HepG2 (cell line): ENCODE results near the gene CCDC70. TPM values are rescaled to one million over a fixed set of nuclear protein-coding genes. Genes with fewer than 3 reads are reported as not detected.

Experiments used
- ATAC-seq: fragments of 200-7000 bp; cut with Tn5 transposase; 3 replicates; pipeline ENCODE4 v1.9.1; 2020; ENCODE audit warnings: mild to moderate bottlenecking, moderate library complexity
- BruUV-seq: library from RNA; stranded (reverse); fragments of 400-500 nt; replicated peaks from 2 replicates; lab custom pipeline; 2021; lab: Mats Ljungman, UMichigan
- CTCF ChIA-PET: fragments of 300-600 bp; formaldehyde crosslinking; extraction: SDS; loops from one replicate; lab custom pipeline; 2021; ENCODE audit warnings: low total read pairs, inconsistent platforms, low intra/inter-chr PET ratio; lab: Yijun Ruan, JAX
- POLR2A ChIA-PET: fragments of 350-600 bp; sonication (Branson Sonifier 250); formaldehyde crosslinking; loops from one replicate; lab custom pipeline; 2020; ENCODE audit warnings: antibody characterized with exemption, inconsistent platforms; lab: Yijun Ruan, JAX
- DNase-seq: peaks from one replicate; pipeline ENCODE4 v3.0.0-alpha.2; 2015; ENCODE audit warnings: low spot score
- FAIRE-seq: peaks from 3 replicates; lab custom pipeline; 2011; peaks lifted over from hg19 to GRCh38; lab: Jason Lieb, UNC
- H2AFZ ChIP-seq: one replicate; pipeline ENCODE4 v1.6.1; 2011; ENCODE audit warnings: low read length, inconsistent platforms
- H3K27ac ChIP-seq: fragments of 300-600 bp; 3 replicates; pipeline ENCODE4 v1.8.0; 2011; ENCODE audit warnings: mixed run types, mild to moderate bottlenecking, mixed read lengths, low read length, inconsistent platforms; ENCODE audit not compliant: insufficient read depth; ENCODE audit errors: extremely low read length
- H3K27me3 ChIP-seq, 2 experiments: fragments of 200-600 bp in 1 of 2; 2 replicates in 1 of 2; 3 replicates in 1 of 2; pipeline versions ENCODE4 v1.6.0 to v1.8.0; 2011; ENCODE audit warnings: low read length in 2 of 2, mild to moderate bottlenecking in 2 of 2, moderate library complexity in 2 of 2, inconsistent platforms in 1 of 2; ENCODE audit not compliant: insufficient read depth in 2 of 2, control insufficient read depth in 1 of 2
- H3K36me3 ChIP-seq, 2 experiments: fragments of 200-600 bp in 1 of 2; replicated peaks in 1 of 2; 2 replicates in 1 of 2; 3 replicates in 1 of 2; pipeline versions ENCODE4 v1.5.1 to v1.8.0; 2011; ENCODE audit warnings: low read length in 2 of 2, inconsistent platforms in 1 of 2; ENCODE audit not compliant: insufficient read depth in 2 of 2, control insufficient read depth in 1 of 2
- H3K4me1 ChIP-seq: 2 replicates; pipeline ENCODE4 v1.5.1; 2012; ENCODE audit warnings: low read length, inconsistent platforms; ENCODE audit not compliant: insufficient read depth
- H3K4me2 ChIP-seq: 2 replicates; pipeline ENCODE4 v1.6.0; 2011; ENCODE audit warnings: low read depth, low read length, inconsistent platforms
- H3K4me3 ChIP-seq, 3 experiments: fragments of 200-600 bp in 1 of 3; sonication (generic), shearing (Covaris generic) in 1 of 3; replicated peaks in 1 of 3; 2 replicates each; pipeline ENCODE4 v1.5.1; 2011 to 2016; ENCODE audit warnings: low read length in 3 of 3, inconsistent platforms in 2 of 3, low read depth in 2 of 3, mild to moderate bottlenecking in 2 of 3, control low read depth in 1 of 3, mixed read lengths in 1 of 3; ENCODE audit not compliant: insufficient read depth in 1 of 3
- H3K79me2 ChIP-seq: one replicate; pipeline ENCODE4 v1.6.1; 2011; ENCODE audit warnings: low read length, inconsistent platforms; ENCODE audit not compliant: insufficient read depth
- H3K9ac ChIP-seq: 2 replicates; pipeline ENCODE4 v1.6.0; 2011; ENCODE audit warnings: mild to moderate bottlenecking, low read depth, low read length, inconsistent platforms; ENCODE audit not compliant: insufficient read depth
- H3K9me3 ChIP-seq: 2 replicates; pipeline ENCODE4 v1.5.1; 2012; ENCODE audit warnings: mild to moderate bottlenecking, low read length
- H4K20me1 ChIP-seq: 2 replicates; pipeline ENCODE4 v1.6.0; 2011; ENCODE audit warnings: inconsistent platforms, mild to moderate bottlenecking, low read length, moderate library complexity; ENCODE audit not compliant: insufficient read depth
- HNF1A ChIP-seq, 2 experiments: sonication (generic) in 1 of 2; formaldehyde crosslinking in 1 of 2; IDR thresholded peaks; 2 replicates each; pipeline versions ENCODE4 v1.4.0 to v1.6.1; 2016 to 2020; ENCODE audit warnings: borderline replicate concordance in 1 of 2, low read depth in 1 of 2, mild to moderate bottlenecking in 1 of 2, missing genetic modification reagents in 1 of 2
- PCBP2 ChIP-seq: fragments of 200-400 bp; formaldehyde crosslinking; optimal IDR thresholded peaks from 2 replicates; pipeline ENCODE3; 2018; ENCODE audit warnings: low read length, low read depth; ENCODE audit not compliant: poor library complexity, severe bottlenecking
- POGK ChIP-seq: sonication (generic); formaldehyde crosslinking; conservative IDR thresholded peaks from 2 replicates; pipeline ENCODE4 v1.8.0; 2022; ENCODE audit warnings: mild to moderate bottlenecking, moderate library complexity, missing genetic modification reagents
- RAD51 ChIP-seq: fragments of 450-650 bp; IDR thresholded peaks from 2 replicates; pipeline ENCODE4 v1.6.1; 2016; ENCODE audit warnings: borderline replicate concordance
- RFXAP ChIP-seq: sonication (generic); formaldehyde crosslinking; IDR thresholded peaks from 2 replicates; pipeline ENCODE4 v1.4.0; 2020; ENCODE audit warnings: missing genetic modification reagents, borderline replicate concordance
- TARDBP ChIP-seq: sonication (generic); formaldehyde crosslinking; IDR thresholded peaks from 2 replicates; pipeline ENCODE4 v1.8.0; 2022; ENCODE audit warnings: mild to moderate bottlenecking, missing genetic modification reagents
- ZFP91 ChIP-seq: sonication (generic); formaldehyde crosslinking; IDR thresholded peaks from 2 replicates; pipeline ENCODE4 v1.9.0; 2022; ENCODE audit warnings: missing genetic modification reagents, mild to moderate bottlenecking, borderline replicate concordance
- ZNF180 ChIP-seq: sonication (generic); formaldehyde crosslinking; IDR thresholded peaks from 2 replicates; pipeline ENCODE4 v1.4.0; 2020; ENCODE audit warnings: low read depth, missing genetic modification reagents, borderline replicate concordance
- ZNF546 ChIP-seq: sonication (generic); formaldehyde crosslinking; conservative IDR thresholded peaks from 2 replicates; pipeline ENCODE4 v1.8.1; 2023; ENCODE audit warnings: mild to moderate bottlenecking, missing genetic modification reagents
- ZNF790 ChIP-seq: sonication (generic); formaldehyde crosslinking; IDR thresholded peaks from 2 replicates; pipeline ENCODE4 v1.8.0; 2022; ENCODE audit warnings: missing genetic modification reagents, mild to moderate bottlenecking, borderline replicate concordance
- ZSCAN22 ChIP-seq: sonication (generic); formaldehyde crosslinking; IDR thresholded peaks from 2 replicates; pipeline ENCODE4 v1.4.0; 2020; ENCODE audit warnings: mild to moderate bottlenecking, missing genetic modification reagents
- ZSCAN25 ChIP-seq: sonication (generic); formaldehyde crosslinking; IDR thresholded peaks from 2 replicates; pipeline ENCODE4 v1.8.0; 2022; ENCODE audit warnings: mild to moderate bottlenecking, missing genetic modification reagents
- ZSCAN5A ChIP-seq: sonication (generic); formaldehyde crosslinking; IDR thresholded peaks from 2 replicates; pipeline ENCODE4 v1.8.0; 2022; ENCODE audit warnings: mild to moderate bottlenecking, missing genetic modification reagents, borderline replicate concordance
- WGBS: methylation state at CpG from one replicate; pipeline ENCODE4 v1.1.6; 2017; ENCODE audit warnings: low lambda C conversion rate; 5-methylcytosine and 5-hydroxymethylcytosine counted together
- in situ Hi-C: cut with HindIII; loops from 2 replicates; pipeline ENCODE4 v1.10.0; 2017; ENCODE audit warnings: low pct_unique_long_range_greater_than_20kb; ENCODE audit not compliant: extremely low pct_ligation_motif_present
- intact Hi-C: fragments of 100-400 bp; cut with micrococcal nuclease; formaldehyde crosslinking; loops from one replicate; pipeline ENCODE4 v1.10.0; 2022; ENCODE audit not compliant: unreplicated experiment
- polyA plus RNA-seq, 8 experiments: library from polyadenylated mRNA; depleted of rRNA in 3 of 8; stranded (reverse) in 7 of 8; unstranded in 1 of 8; fragments of >200 nt; fragmentation: Illumina TruSeq in 4 of 8; extraction: Trizol in 4 of 8; gene quantifications; 2 replicates each; pipeline versions ENCODE4 v1.2.1 to v1.2.3, GENCODE V29; 2011 to 2016; ENCODE audit warnings: low read depth in 4 of 8, missing spikeins in 1 of 8, mixed read lengths in 1 of 8; ENCODE audit not compliant: insufficient read depth in 1 of 8
- total RNA-seq, 5 experiments: library from RNA; depleted of rRNA; stranded (reverse); fragments of >200 nt; fragmentation: Illumina TruSeq; extraction: Trizol; gene quantifications; 2 replicates each; pipeline ENCODE4 v1.2.3, GENCODE V29; 2016; ENCODE audit warnings: low read depth in 1 of 5

CCDC70 gene
- total and polyA plus RNA-seq, 2 of the 13 experiments (the other 11 are each of a cell fraction or from before 2014, with no cell fraction given) = 0.13 TPM; not detected in 1

GRCh38 chr13:51913421-51914136 is 51.8 kb downstream of the CCDC70 start (continued):
- TF ChIP-seq HNF1A (IDR thresholded peaks at IDR 0.05; ENCODE audit: low read depth) (no peak), HNF1A (CRISPR knock-in tag; IDR thresholded peaks at IDR 0.05; ENCODE audit: borderline replicate concordance) (no peak), TARDBP (no peak), ZSCAN25 (CRISPR knock-in tag) (no peak), ZNF546 (CRISPR knock-in tag) (no peak), ZSCAN5A (CRISPR knock-in tag) (no peak)

GRCh38 chr13:51914137-51914493 is 52.3 kb downstream of the CCDC70 start:
- in situ Hi-C loops = no loop called here
- Histone ChIP-seq H3K27ac (no peak overlapping the region), H3K36me3 (peaks cover 9 to 22% of the 10 kb centered on the region in 2 experiments; a peak in 4 of 5 replicates), H3K9me3 (no peaks in the 10 kb centered on the region), H3K79me2 (no peaks in the 10 kb centered on the region), H3K4me1 (no peaks in the 10 kb centered on the region), H4K20me1 (no peaks in the 10 kb centered on the region), H3K9ac (no peak overlapping the region), H2AFZ (no peak overlapping the region), H3K4me3 (no peak overlapping the region), H3K4me2 (no peak overlapping the region), H3K27me3 (no peaks in the 10 kb centered on the region)
- POLR2A ChIA-PET = no interaction called here
- CTCF ChIA-PET = no interaction called here
- DNase-seq = no peak
- BruUV-seq = no TSS peak
- WGBS = 92% methylated on average over 7 of the region's 7 CpGs
- intact Hi-C loops = no loop called here
- ATAC-seq = no peak
- no peak for FAIRE-seq
- TF ChIP-seq RFXAP (CRISPR knock-in tag) = no peak
- TF ChIP-seq POGK (CRISPR knock-in tag) = no peak
- TF ChIP-seq ZNF790 (CRISPR knock-in tag) = no peak
- TF ChIP-seq ZSCAN22 (CRISPR knock-in tag) = no peak
- TF ChIP-seq ZNF180 (CRISPR knock-in tag) = no peak
- TF ChIP-seq RAD51 = no peak
- TF ChIP-seq PCBP2 = no peak
- no peak for TF ChIP-seq ZFP91 (CRISPR knock-in tag)
